HEK293 (cell line): Measurements from ENCODE around the gene RCAN2.

ENCODE experiments used
- CTCF ChIA-PET: fragments of 350-600 bp; formaldehyde crosslinking; extraction: SDS; loops from one replicate; lab custom pipeline; 2021; ENCODE audit warnings: antibody characterized with exemption; lab: Yijun Ruan, JAX
- POLR2A ChIA-PET: fragments of 300-600 bp; formaldehyde crosslinking; extraction: SDS; loops from one replicate; lab custom pipeline; 2020; ENCODE audit warnings: antibody characterized with exemption, inconsistent platforms; lab: Yijun Ruan, JAX
- H3K27ac ChIP-seq: fragments of 200-500 bp; sonication (Bioruptor generic); 2 replicates; pipeline ENCODE4 v1.5.1; 2014; ENCODE audit warnings: low read depth, low read length, control low read depth, inconsistent platforms; ENCODE audit errors: extremely low read depth
- H3K36me3 ChIP-seq, 2 experiments: fragments of 200-500 bp in 1 of 2; sonication (Bioruptor generic) in 1 of 2; 1 replicate in 1 of 2; 2 replicates in 1 of 2; pipeline ENCODE4 v1.5.1; 2014 to 2017; ENCODE audit warnings: inconsistent platforms in 2 of 2, low read length in 2 of 2; ENCODE audit not compliant: control insufficient read depth in 2 of 2, insufficient read depth in 1 of 2
- H3K4me1 ChIP-seq: fragments of 200-500 bp; sonication (Bioruptor generic); 2 replicates; pipeline ENCODE4 v1.5.1; 2014; ENCODE audit warnings: mild to moderate bottlenecking, low read length, inconsistent platforms; ENCODE audit not compliant: control insufficient read depth, insufficient read depth
- H3K4me3 ChIP-seq: 2 replicates; pipeline ENCODE4 v1.5.1; 2011; ENCODE audit warnings: low read depth, mild to moderate bottlenecking, control low read depth, low read length, moderate library complexity
- H3K9me3 ChIP-seq: fragments of 200-500 bp; sonication (Bioruptor generic); 2 replicates; pipeline ENCODE4 v1.5.1; 2014; ENCODE audit warnings: low read depth, low read length, inconsistent platforms; ENCODE audit not compliant: control insufficient read depth, insufficient read depth
- BCL11A ChIP-seq: fragments of 450-650 bp; formaldehyde crosslinking; IDR thresholded peaks from 2 replicates; pipeline ENCODE4 v1.5.1; 2016; ENCODE audit warnings: low read depth, missing biosample characterization, missing genetic modification characterization
- CTCF ChIP-seq: fragments of 450-650 bp; formaldehyde crosslinking; IDR thresholded peaks from 2 replicates; pipeline ENCODE4 v1.5.1; 2016; ENCODE audit warnings: missing biosample characterization, missing genetic modification characterization
- PRDM2 ChIP-seq: fragments of 450-650 bp; formaldehyde crosslinking; IDR thresholded peaks from 2 replicates; pipeline ENCODE4 v1.5.1; 2016; ENCODE audit warnings: missing biosample characterization, missing genetic modification characterization, borderline replicate concordance
- RBAK ChIP-seq: fragments of 450-650 bp; formaldehyde crosslinking; IDR thresholded peaks from 2 replicates; pipeline ENCODE4 v1.5.1; 2016; ENCODE audit warnings: missing biosample characterization, missing genetic modification characterization
- SP2 ChIP-seq: fragments of 450-650 bp; formaldehyde crosslinking; IDR thresholded peaks from 2 replicates; pipeline ENCODE4 v1.5.1; 2016; ENCODE audit warnings: missing biosample characterization, missing genetic modification characterization
- SP3 ChIP-seq: fragments of 450-650 bp; formaldehyde crosslinking; IDR thresholded peaks from 2 replicates; pipeline ENCODE4 v1.5.1; 2016; ENCODE audit warnings: missing biosample characterization, missing genetic modification characterization
- ZBTB44 ChIP-seq: fragments of 450-650 bp; IDR thresholded peaks from 2 replicates; pipeline ENCODE4 v1.5.1; 2018; ENCODE audit warnings: missing biosample characterization, mild to moderate bottlenecking, missing genetic modification characterization
- ZNF114 ChIP-seq: fragments of 450-650 bp; formaldehyde crosslinking; IDR thresholded peaks from 2 replicates; pipeline ENCODE4 v1.5.0; 2017; ENCODE audit warnings: missing biosample characterization, missing genetic modification characterization
- ZNF248 ChIP-seq: fragments of 450-650 bp; formaldehyde crosslinking; IDR thresholded peaks from 2 replicates; pipeline ENCODE4 v1.5.1; 2017; ENCODE audit warnings: missing biosample characterization, missing genetic modification characterization
- ZNF280C ChIP-seq: fragments of 450-650 bp; formaldehyde crosslinking; IDR thresholded peaks from 2 replicates; pipeline ENCODE4 v1.5.1; 2016; ENCODE audit warnings: missing biosample characterization, missing genetic modification characterization
- ZNF280D ChIP-seq: fragments of 450-650 bp; formaldehyde crosslinking; IDR thresholded peaks from 2 replicates; pipeline ENCODE4 v1.5.1; 2016; ENCODE audit warnings: missing biosample characterization, missing genetic modification characterization
- ZNF350 ChIP-seq: fragments of 450-650 bp; formaldehyde crosslinking; IDR thresholded peaks from 2 replicates; pipeline ENCODE4 v1.5.0; 2017; ENCODE audit warnings: missing biosample characterization, mild to moderate bottlenecking, missing genetic modification characterization
- ZNF48 ChIP-seq: fragments of 450-650 bp; formaldehyde crosslinking; IDR thresholded peaks from 2 replicates; pipeline ENCODE4 v1.5.1; 2016; ENCODE audit warnings: missing biosample characterization, missing genetic modification characterization
- ZNF501 ChIP-seq: fragments of 450-650 bp; formaldehyde crosslinking; IDR thresholded peaks from 2 replicates; pipeline ENCODE4 v1.5.1; 2016; ENCODE audit warnings: missing biosample characterization, missing genetic modification characterization
- ZNF521 ChIP-seq: fragments of 450-650 bp; formaldehyde crosslinking; IDR thresholded peaks from 2 replicates; pipeline ENCODE4 v1.5.1; 2017; ENCODE audit warnings: missing biosample characterization, mild to moderate bottlenecking, missing genetic modification characterization
- ZNF623 ChIP-seq: fragments of 450-650 bp; formaldehyde crosslinking; IDR thresholded peaks from 2 replicates; pipeline ENCODE4 v1.5.1; 2016; ENCODE audit warnings: missing biosample characterization, missing genetic modification characterization
- ZNF629 ChIP-seq: fragments of 450-650 bp; formaldehyde crosslinking; IDR thresholded peaks from 2 replicates; pipeline ENCODE4 v1.5.1; 2017; ENCODE audit warnings: missing biosample characterization, missing genetic modification characterization
- ZNF658 ChIP-seq: fragments of 450-650 bp; formaldehyde crosslinking; IDR thresholded peaks from 2 replicates; pipeline ENCODE4; 2016; ENCODE audit warnings: missing biosample characterization, missing genetic modification characterization
- ZNF701 ChIP-seq: fragments of 450-650 bp; formaldehyde crosslinking; IDR thresholded peaks from 2 replicates; pipeline ENCODE4 v1.5.1; 2016; ENCODE audit warnings: missing biosample characterization, missing genetic modification characterization

The RCAN2 gene

GRCh38 chr6:46201702-46202101 is 289.5 kb downstream of the RCAN2 start (continued):
- no peak for TF ChIP-seq ZNF114 (tag by site-specific recombination)
- TF ChIP-seq, all 188 proteins: peak for 0

- ChIA-PET CTCF (interaction anchor here (1.9 kb wide), 1 partner anchor 21 kb away, joined by 6 read pairs; no protein-coding TSS in a partner anchor), POLR2A (no interaction called here)
- Histone ChIP-seq H3K4me1 (no peaks in the 10 kb centered on the region), H3K4me3 (no peak overlapping the region), H3K9me3 (no peaks in the 10 kb centered on the region), H3K36me3 (no peaks in the 10 kb centered on the region), H3K27ac (no peak overlapping the region)
- TF ChIP-seq ZNF48 (tag by site-specific recombination) (no peak), ZNF350 (no peak), ZNF280C (no peak), ZNF658 (tag by site-specific recombination) (no peak), BCL11A (no peak), SP3 (tag by site-specific recombination) (no peak), ZNF501 (tag by site-specific recombination) (no peak), ZNF280D (tag by site-specific recombination) (no peak), ZNF521 (no peak), ZNF623 (tag by site-specific recombination) (no peak), ZNF248 (tag by site-specific recombination) (no peak), SP2 (no peak), ZNF114 (tag by site-specific recombination) (no peak), CTCF (no peak), ZNF629 (tag by site-specific recombination) (no peak), ZNF701 (tag by site-specific recombination) (no peak), ZBTB44 (tag by site-specific recombination) (no peak), RBAK (tag by site-specific recombination) (no peak), PRDM2 (tag by site-specific recombination) (no peak)
Measured at GRCh38 chr6:46199387-46199786, 291.9 kb downstream of the RCAN2 start.
